ENCODE measurements around the gene OASL.
A peak's percentile ranks its signal among the peaks of the same experiment; 100 is the strongest.

The OASL gene

GRCh38 chr12:121015825-121016766 lies 22.9 kb downstream of the OASL start, which contains the start of gene C12orf43:
Gene C12orf43 (minus strand): TSS chr12:121016487. CDS start chr12:121016474, 13 bp downstream.
- peaks cover 7% of the 10 kb centered on the region for H3K4me1 ChIP-seq (ENCODE audit: control insufficient read depth, insufficient read depth, low read length, poor library complexity, severe bottlenecking)
- peaks cover 17% of the 10 kb centered on the region for H3K36me3 ChIP-seq (ENCODE audit: control insufficient read depth, insufficient read depth, low read length)
- peak within 1 kb of the TSS; percentile 76 for H3K27ac ChIP-seq (ENCODE audit: insufficient read depth, low read length, poor library complexity, severe bottlenecking)
- H3K27me3 ChIP-seq (replicated peaks; ENCODE audit: control insufficient read depth, insufficient read depth, low read length, poor library complexity, severe bottlenecking) = no peaks in the 10 kb centered on the region
- peak within 1 kb of the TSS; percentile 83 for H3K4me3 ChIP-seq (ENCODE audit: insufficient read depth, low read depth, low read length, poor library complexity, severe bottlenecking)
- peak; percentile 81 to 88 (median 83) for DNase-seq
- H3K9me3 ChIP-seq (ENCODE audit: control insufficient read depth, low read length) = no peaks in the 10 kb centered on the region

GRCh38 chr12:121013715-121014114 lies 25.3 kb downstream of the OASL start:
- Histone ChIP-seq H3K27ac (ENCODE audit: insufficient read depth, low read length, poor library complexity, severe bottlenecking) (no peak overlapping the region), H3K27me3 (replicated peaks; ENCODE audit: control insufficient read depth, insufficient read depth, low read length, poor library complexity, severe bottlenecking) (no peaks in the 10 kb centered on the region), H3K9me3 (ENCODE audit: control insufficient read depth, low read length) (no peaks in the 10 kb centered on the region), H3K4me3 (ENCODE audit: insufficient read depth, low read depth, low read length, poor library complexity, severe bottlenecking) (no peak overlapping the region), H3K36me3 (ENCODE audit: control insufficient read depth, insufficient read depth, low read length) (peaks cover 40% of the 10 kb centered on the region), H3K4me1 (ENCODE audit: control insufficient read depth, insufficient read depth, low read length, poor library complexity, severe bottlenecking) (peaks cover 7% of the 10 kb centered on the region)
- no peak for DNase-seq

GRCh38 chr12:121011820-121012219 lies 27.2 kb downstream of the OASL start:
- peaks cover 7% of the 10 kb centered on the region for H3K4me1 ChIP-seq (ENCODE audit: control insufficient read depth, insufficient read depth, low read length, poor library complexity, severe bottlenecking)
- H3K4me3 ChIP-seq (ENCODE audit: insufficient read depth, low read depth, low read length, poor library complexity, severe bottlenecking) = no peak overlapping the region
- H3K27ac ChIP-seq (ENCODE audit: insufficient read depth, low read length, poor library complexity, severe bottlenecking) = no peak overlapping the region
- no peaks in the 10 kb centered on the region for H3K27me3 ChIP-seq (replicated peaks; ENCODE audit: control insufficient read depth, insufficient read depth, low read length, poor library complexity, severe bottlenecking)
- no peak for DNase-seq
- H3K36me3 ChIP-seq (ENCODE audit: control insufficient read depth, insufficient read depth, low read length) = peaks cover 47% of the 10 kb centered on the region
- no peaks in the 10 kb centered on the region for H3K9me3 ChIP-seq (ENCODE audit: control insufficient read depth, low read length)

GRCh38 chr12:121010860-121011259 lies 28.2 kb downstream of the OASL start:
- DNase-seq = no peak
- Histone ChIP-seq H3K4me3 (ENCODE audit: insufficient read depth, low read depth, low read length, poor library complexity, severe bottlenecking) (no peak overlapping the region), H3K9me3 (ENCODE audit: control insufficient read depth, low read length) (no peaks in the 10 kb centered on the region), H3K4me1 (ENCODE audit: control insufficient read depth, insufficient read depth, low read length, poor library complexity, severe bottlenecking) (peaks cover 4% of the 10 kb centered on the region), H3K27ac (ENCODE audit: insufficient read depth, low read length, poor library complexity, severe bottlenecking) (no peak overlapping the region), H3K27me3 (replicated peaks; ENCODE audit: control insufficient read depth, insufficient read depth, low read length, poor library complexity, severe bottlenecking) (no peaks in the 10 kb centered on the region), H3K36me3 (ENCODE audit: control insufficient read depth, insufficient read depth, low read length) (peaks cover 50% of the 10 kb centered on the region)

- H3K9me3 ChIP-seq (ENCODE audit: control insufficient read depth, low read length) = no peaks in the 10 kb centered on the region
- no peak overlapping the region for H3K4me3 ChIP-seq (ENCODE audit: insufficient read depth, low read depth, low read length, poor library complexity, severe bottlenecking)
- DNase-seq = no peak
- H3K27me3 ChIP-seq (replicated peaks; ENCODE audit: control insufficient read depth, insufficient read depth, low read length, poor library complexity, severe bottlenecking) = no peaks in the 10 kb centered on the region
- peaks cover 59% of the 10 kb centered on the region for H3K36me3 ChIP-seq (ENCODE audit: control insufficient read depth, insufficient read depth, low read length)
- no peaks in the 10 kb centered on the region for H3K4me1 ChIP-seq (ENCODE audit: control insufficient read depth, insufficient read depth, low read length, poor library complexity, severe bottlenecking)
- no peak overlapping the region for H3K27ac ChIP-seq (ENCODE audit: insufficient read depth, low read length, poor library complexity, severe bottlenecking)
Measured at GRCh38 chr12:121009741-121010140, 29.3 kb downstream of the OASL start.

GRCh38 chr12:121008347-121009098 lies 30.5 kb downstream of the OASL start:
- Histone ChIP-seq H3K36me3 (ENCODE audit: control insufficient read depth, insufficient read depth, low read length) (peaks cover 71% of the 10 kb centered on the region), H3K27me3 (replicated peaks; ENCODE audit: control insufficient read depth, insufficient read depth, low read length, poor library complexity, severe bottlenecking) (no peaks in the 10 kb centered on the region), H3K4me1 (ENCODE audit: control insufficient read depth, insufficient read depth, low read length, poor library complexity, severe bottlenecking) (no peaks in the 10 kb centered on the region), H3K27ac (ENCODE audit: insufficient read depth, low read length, poor library complexity, severe bottlenecking) (no peak overlapping the region), H3K9me3 (ENCODE audit: control insufficient read depth, low read length) (no peaks in the 10 kb centered on the region), H3K4me3 (ENCODE audit: insufficient read depth, low read depth, low read length, poor library complexity, severe bottlenecking) (no peak overlapping the region)
- no peak for DNase-seq

GRCh38 chr12:121005346-121005815 lies 33.7 kb downstream of the OASL start:
- peak in 1 of 3 donors; percentile 20 for DNase-seq

GRCh38 chr12:121004253-121004815 lies 34.7 kb downstream of the OASL start:
- no peaks in the 10 kb centered on the region for H3K27me3 ChIP-seq (replicated peaks; ENCODE audit: control insufficient read depth, insufficient read depth, low read length, poor library complexity, severe bottlenecking)

More at GRCh38 chr12:121005346-121005815, 33.7 kb downstream of the OASL start:
- Histone ChIP-seq H3K27ac (ENCODE audit: insufficient read depth, low read length, poor library complexity, severe bottlenecking) (no peak overlapping the region), H3K9me3 (ENCODE audit: control insufficient read depth, low read length) (no peaks in the 10 kb centered on the region), H3K4me1 (ENCODE audit: control insufficient read depth, insufficient read depth, low read length, poor library complexity, severe bottlenecking) (no peaks in the 10 kb centered on the region), H3K27me3 (replicated peaks; ENCODE audit: control insufficient read depth, insufficient read depth, low read length, poor library complexity, severe bottlenecking) (no peaks in the 10 kb centered on the region), H3K36me3 (ENCODE audit: control insufficient read depth, insufficient read depth, low read length) (peaks cover 64% of the 10 kb centered on the region), H3K4me3 (ENCODE audit: insufficient read depth, low read depth, low read length, poor library complexity, severe bottlenecking) (no peak overlapping the region)

GRCh38 chr12:121003650-121004049 lies 35.4 kb downstream of the OASL start:
- peaks cover 47% of the 10 kb centered on the region for H3K36me3 ChIP-seq (ENCODE audit: control insufficient read depth, insufficient read depth, low read length)

More at GRCh38 chr12:121004253-121004815, 34.7 kb downstream of the OASL start:
- Histone ChIP-seq H3K4me3 (ENCODE audit: insufficient read depth, low read depth, low read length, poor library complexity, severe bottlenecking) (no peak overlapping the region), H3K4me1 (ENCODE audit: control insufficient read depth, insufficient read depth, low read length, poor library complexity, severe bottlenecking) (no peaks in the 10 kb centered on the region), H3K27ac (ENCODE audit: insufficient read depth, low read length, poor library complexity, severe bottlenecking) (no peak overlapping the region), H3K36me3 (ENCODE audit: control insufficient read depth, insufficient read depth, low read length) (peaks cover 54% of the 10 kb centered on the region), H3K9me3 (ENCODE audit: control insufficient read depth, low read length) (no peaks in the 10 kb centered on the region)
- no peak for DNase-seq

More at GRCh38 chr12:121003650-121004049, 35.4 kb downstream of the OASL start:
- H3K27me3 ChIP-seq (replicated peaks; ENCODE audit: control insufficient read depth, insufficient read depth, low read length, poor library complexity, severe bottlenecking) = no peaks in the 10 kb centered on the region
- H3K4me1 ChIP-seq (ENCODE audit: control insufficient read depth, insufficient read depth, low read length, poor library complexity, severe bottlenecking) = no peaks in the 10 kb centered on the region
- no peaks in the 10 kb centered on the region for H3K9me3 ChIP-seq (ENCODE audit: control insufficient read depth, low read length)
- no peak overlapping the region for H3K27ac ChIP-seq (ENCODE audit: insufficient read depth, low read length, poor library complexity, severe bottlenecking)
- no peak for DNase-seq
- H3K4me3 ChIP-seq (ENCODE audit: insufficient read depth, low read depth, low read length, poor library complexity, severe bottlenecking) = no peak overlapping the region
